GM21576 (cell line): ENCODE data around the gene FRG1.
"Not testable (repeated sequence)": the region's sequence is repeated elsewhere in the genome, so short reads cannot be mapped to it uniquely, and the experiment has no call there.

ENCODE experiments used
- ATAC-seq: cut with Tn5 transposase; IDR thresholded peaks from one replicate; pipeline ENCODE4 v1.9.1; 2021; ENCODE audit warnings: mild to moderate bottlenecking, moderate library complexity; ENCODE audit not compliant: unreplicated experiment

Gene FRG1

GRCh38 chr4:189984661-189985060 is 44.0 kb downstream of the FRG1 start:
- not testable (repeated sequence) for ATAC-seq

- ATAC-seq: not testable (repeated sequence)
These were observed 45.1 kb downstream of the FRG1 start for GRCh38 chr4:189985651-189986243.

GRCh38 chr4:189988877-189989431 is 48.3 kb downstream of the FRG1 start:
- no peak for ATAC-seq

GRCh38 chr4:189989941-189990340 is 49.3 kb downstream of the FRG1 start:
- ATAC-seq: not testable (repeated sequence)
